ENCODE measurements around the gene KDM4F.

Gene KDM4F

DNA sequence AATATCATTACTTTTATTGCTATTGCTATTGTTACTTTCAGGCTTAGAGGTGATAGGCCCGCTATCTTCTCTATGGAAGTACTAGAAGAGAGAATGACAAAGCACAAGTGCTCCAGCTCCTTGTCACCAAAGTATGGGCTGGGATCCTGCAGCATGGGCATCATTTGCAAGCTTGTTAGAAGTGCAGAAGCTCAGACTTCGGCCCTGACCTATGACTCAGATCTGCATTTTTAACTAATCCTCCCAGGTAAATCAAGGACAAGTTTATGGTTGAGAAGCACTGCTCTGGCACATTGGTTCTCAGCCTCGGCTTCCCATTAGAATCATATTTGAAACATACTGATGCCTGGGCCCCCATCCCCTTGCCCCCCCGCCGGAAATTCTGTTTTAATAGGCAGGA is 31.8 kb downstream of the KDM4F start:
- no peak for DNase-seq (ENCODE audit: low read depth)
- TF ChIP-seq, protein P1, sequence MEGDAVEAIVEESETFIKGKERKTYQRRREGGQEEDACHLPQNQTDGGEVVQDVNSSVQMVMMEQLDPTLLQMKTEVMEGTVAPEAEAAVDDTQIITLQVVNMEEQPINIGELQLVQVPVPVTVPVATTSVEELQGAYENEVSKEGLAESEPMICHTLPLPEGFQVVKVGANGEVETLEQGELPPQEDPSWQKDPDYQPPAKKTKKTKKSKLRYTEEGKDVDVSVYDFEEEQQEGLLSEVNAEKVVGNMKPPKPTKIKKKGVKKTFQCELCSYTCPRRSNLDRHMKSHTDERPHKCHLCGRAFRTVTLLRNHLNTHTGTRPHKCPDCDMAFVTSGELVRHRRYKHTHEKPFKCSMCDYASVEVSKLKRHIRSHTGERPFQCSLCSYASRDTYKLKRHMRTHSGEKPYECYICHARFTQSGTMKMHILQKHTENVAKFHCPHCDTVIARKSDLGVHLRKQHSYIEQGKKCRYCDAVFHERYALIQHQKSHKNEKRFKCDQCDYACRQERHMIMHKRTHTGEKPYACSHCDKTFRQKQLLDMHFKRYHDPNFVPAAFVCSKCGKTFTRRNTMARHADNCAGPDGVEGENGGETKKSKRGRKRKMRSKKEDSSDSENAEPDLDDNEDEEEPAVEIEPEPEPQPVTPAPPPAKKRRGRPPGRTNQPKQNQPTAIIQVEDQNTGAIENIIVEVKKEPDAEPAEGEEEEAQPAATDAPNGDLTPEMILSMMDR (IDR thresholded peaks at IDR 0.05; ENCODE audit: control insufficient read depth, insufficient read depth, low read depth, low read length, missing control alignments) = no peak
- no peak overlapping the region for H3K4me3 ChIP-seq (ENCODE audit: control insufficient read depth, low read depth, low read length)

DNA sequence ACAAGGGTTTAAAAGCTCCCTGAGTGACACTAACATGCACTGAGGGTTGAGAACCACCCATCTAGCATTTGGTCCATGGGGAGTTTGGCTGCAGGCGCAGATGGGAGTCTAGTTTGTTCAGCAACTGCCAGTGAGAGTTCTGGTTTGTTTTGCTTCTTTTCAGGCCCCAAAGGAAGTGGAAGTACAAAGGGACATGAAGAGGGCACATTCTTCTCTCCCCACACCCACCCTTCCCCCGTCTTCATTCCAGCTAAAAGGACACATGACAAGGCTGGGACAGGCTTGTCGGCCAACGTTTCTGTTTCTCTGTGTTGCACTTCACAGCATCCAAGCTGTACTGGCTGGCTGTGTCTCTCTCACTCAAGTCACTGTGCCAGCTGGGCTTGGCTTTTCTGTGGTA is 32.2 kb downstream of the KDM4F start:
- H3K4me3 ChIP-seq (ENCODE audit: control insufficient read depth, low read depth, low read length) = no peak overlapping the region
- TF ChIP-seq, protein P1 (IDR thresholded peaks at IDR 0.05; ENCODE audit: control insufficient read depth, insufficient read depth, low read depth, low read length, missing control alignments) = no peak
- DNase-seq (ENCODE audit: low read depth) = no peak

DNA sequence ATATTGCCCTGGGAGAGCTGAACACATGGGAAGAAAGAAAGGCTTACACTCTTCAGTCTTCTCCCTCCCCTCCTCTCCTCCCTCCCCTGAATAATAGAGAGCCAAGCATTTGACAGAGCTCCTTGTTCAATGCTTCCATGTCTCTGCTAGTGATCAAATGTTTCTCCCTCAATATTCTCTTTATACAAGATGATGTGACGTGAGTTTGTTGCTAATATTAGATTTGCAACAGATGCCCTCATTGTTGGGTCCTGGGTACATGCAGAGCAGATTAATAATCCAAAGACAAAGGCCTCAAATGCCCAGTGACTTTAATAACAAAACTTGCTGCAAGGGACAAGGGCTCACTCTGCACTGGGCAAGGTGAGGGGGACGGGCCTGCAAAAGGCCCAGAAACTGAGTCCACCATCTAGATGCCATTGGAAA is 33.4 kb downstream of the KDM4F start:
- TF ChIP-seq, protein P1 (IDR thresholded peaks at IDR 0.05; ENCODE audit: control insufficient read depth, insufficient read depth, low read depth, low read length, missing control alignments) = no peak
- no peak for DNase-seq (ENCODE audit: low read depth)

DNA sequence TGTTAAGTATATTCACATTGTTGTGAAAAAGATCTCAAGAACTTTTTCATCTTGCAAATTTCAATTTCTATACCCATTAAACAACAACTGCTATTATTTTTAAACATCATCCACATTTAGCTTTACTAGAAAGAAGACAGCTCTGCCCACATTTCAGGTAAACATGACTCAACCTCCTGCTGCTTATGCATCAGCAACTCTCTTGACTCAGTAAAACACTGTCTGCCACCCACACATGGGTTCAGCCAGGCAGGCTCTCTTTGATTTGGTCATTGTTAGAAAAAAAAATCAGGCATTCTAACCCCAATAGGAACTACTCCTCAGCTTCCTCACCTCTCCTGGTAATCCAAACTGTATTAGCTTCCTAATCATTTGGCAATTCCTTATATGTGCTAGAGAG is 35.3 kb downstream of the KDM4F start:
- TF ChIP-seq, protein P1 (IDR thresholded peaks at IDR 0.05; ENCODE audit: control insufficient read depth, insufficient read depth, low read depth, low read length, missing control alignments) = no peak
- no peak for DNase-seq (ENCODE audit: low read depth)

More for the DNA sequence above, 33.4 kb downstream of the KDM4F start:
- H3K4me3 ChIP-seq (ENCODE audit: control insufficient read depth, low read depth, low read length) = no peak overlapping the region

DNA sequence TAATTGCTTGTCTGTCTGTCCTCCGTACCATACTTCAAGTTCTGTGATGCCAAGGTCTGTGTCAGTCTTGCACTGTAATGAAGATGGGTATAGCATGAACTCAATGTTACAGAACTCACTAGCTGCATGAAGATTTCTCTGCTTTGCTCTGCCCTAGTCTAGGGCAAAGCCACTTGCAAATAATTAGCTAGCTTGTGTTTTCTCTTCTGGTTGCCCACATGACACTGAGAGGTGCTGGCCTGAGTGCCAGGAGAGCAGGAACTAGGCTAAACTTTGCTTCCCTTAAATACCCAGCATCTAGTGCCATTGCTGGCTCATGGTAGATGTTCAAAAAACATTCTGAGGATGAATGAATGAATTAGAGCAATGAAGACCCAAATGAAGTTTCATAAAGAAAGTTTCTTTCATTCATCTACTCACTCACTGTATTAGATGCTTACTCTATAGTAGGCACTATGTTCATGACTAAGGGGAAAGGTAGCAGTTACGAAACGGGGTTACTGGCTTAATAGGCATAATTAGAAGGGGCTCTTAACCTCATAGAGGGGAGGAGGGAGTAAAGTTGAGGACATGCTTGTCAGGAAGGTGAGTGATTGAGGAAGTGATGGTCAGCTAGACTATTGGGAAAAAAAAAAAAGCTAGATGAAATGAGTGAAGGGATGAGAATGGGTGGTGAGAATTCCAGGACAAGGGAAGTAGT is 36.0 kb downstream of the KDM4F start:
- TF ChIP-seq, protein P1 (IDR thresholded peaks at IDR 0.05; ENCODE audit: control insufficient read depth, insufficient read depth, low read depth, low read length, missing control alignments) = no peak
- DNase-seq (ENCODE audit: low read depth) = no peak
- H3K4me3 ChIP-seq (ENCODE audit: control insufficient read depth, low read depth, low read length) = no peak overlapping the region

More for the DNA sequence above, 35.3 kb downstream of the KDM4F start:
- no peak overlapping the region for H3K4me3 ChIP-seq (ENCODE audit: control insufficient read depth, low read depth, low read length)

DNA sequence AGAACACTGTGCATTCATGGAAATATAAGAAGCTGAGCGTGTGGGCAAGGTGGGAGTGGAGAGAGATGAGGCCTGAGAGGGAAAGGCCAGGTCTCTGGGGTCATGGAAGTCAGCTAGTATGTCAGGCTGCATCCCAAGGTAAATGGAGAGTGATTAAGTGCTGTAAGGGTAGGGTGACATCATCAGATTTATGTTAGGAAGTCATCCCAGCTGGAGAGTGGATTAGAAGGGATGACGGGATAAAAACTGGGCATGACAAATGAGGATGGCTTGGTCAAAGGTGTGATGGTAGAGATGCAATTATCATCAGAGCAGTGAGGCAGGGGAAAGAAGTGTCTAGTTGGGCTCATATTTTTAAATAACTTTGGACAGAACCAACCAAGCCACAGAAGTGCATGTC is 36.9 kb downstream of the KDM4F start:
- no peak for DNase-seq (ENCODE audit: low read depth)
- no peak overlapping the region for H3K4me3 ChIP-seq (ENCODE audit: control insufficient read depth, low read depth, low read length)
- TF ChIP-seq, protein P1 (IDR thresholded peaks at IDR 0.05; ENCODE audit: control insufficient read depth, insufficient read depth, low read depth, low read length, missing control alignments) = no peak

Data from AG09309 (cell line).